Subcutaneous adipose tissue (tissue), 4 donors: Measurements from ENCODE around the gene ERC1. TPM values are rescaled to one million over a fixed set of nuclear protein-coding genes. Genes with fewer than 3 reads are reported as not detected.

Source experiments
- total RNA-seq, 4 donors: library from RNA; depleted of rRNA; stranded (reverse); fragments of >200 nt; gene quantifications; one replicate each; pipeline ENCODE4 v1.1.0, GENCODE V29; 2016
- TF ChIP-seq, protein P1 (sequence below): fragments of 450-650 bp; IDR thresholded peaks from one replicate; pipeline ENCODE4 v1.5.1; 2016; ENCODE audit warnings: low read depth, mild to moderate bottlenecking, control low read depth, antibody characterized with exemption, moderate library complexity

The ERC1 gene
- total RNA-seq, 4 donors from 2014 or later: 40.3 to 71.8 (median 62.3) TPM

DNA sequence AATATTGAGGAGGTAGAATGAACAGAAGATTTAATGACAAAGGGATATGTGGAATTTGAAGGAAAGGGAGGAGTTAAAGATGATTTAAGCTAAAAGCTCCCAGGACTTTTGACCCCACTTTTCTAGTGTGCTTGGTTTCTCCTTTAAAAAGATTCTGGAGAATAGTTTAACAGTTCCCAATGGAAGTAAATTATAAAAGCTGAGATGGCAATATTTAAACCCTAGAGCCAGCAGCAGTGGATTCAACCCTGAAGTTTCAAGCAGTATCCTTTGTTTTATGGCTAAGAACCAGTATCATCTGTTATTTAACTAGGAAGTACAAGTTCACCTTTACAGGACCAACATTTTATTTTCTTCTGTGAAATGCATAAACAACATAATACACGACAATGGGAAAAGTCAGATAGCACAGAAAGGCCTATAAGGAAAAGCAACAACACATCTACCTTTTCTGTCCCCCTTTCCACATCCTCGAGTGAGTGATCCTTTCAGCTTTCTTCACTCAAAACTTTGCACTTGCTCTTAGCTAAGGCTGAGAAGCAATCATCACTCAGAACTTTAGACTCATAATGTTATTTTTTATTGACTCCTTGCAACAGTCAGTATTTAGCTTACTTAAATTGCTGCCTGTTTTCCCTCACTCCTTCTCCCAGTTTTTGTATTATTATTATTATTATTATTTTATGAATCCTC lies 338.9 kb downstream of the ERC1 start:
- TF ChIP-seq, protein P1, sequence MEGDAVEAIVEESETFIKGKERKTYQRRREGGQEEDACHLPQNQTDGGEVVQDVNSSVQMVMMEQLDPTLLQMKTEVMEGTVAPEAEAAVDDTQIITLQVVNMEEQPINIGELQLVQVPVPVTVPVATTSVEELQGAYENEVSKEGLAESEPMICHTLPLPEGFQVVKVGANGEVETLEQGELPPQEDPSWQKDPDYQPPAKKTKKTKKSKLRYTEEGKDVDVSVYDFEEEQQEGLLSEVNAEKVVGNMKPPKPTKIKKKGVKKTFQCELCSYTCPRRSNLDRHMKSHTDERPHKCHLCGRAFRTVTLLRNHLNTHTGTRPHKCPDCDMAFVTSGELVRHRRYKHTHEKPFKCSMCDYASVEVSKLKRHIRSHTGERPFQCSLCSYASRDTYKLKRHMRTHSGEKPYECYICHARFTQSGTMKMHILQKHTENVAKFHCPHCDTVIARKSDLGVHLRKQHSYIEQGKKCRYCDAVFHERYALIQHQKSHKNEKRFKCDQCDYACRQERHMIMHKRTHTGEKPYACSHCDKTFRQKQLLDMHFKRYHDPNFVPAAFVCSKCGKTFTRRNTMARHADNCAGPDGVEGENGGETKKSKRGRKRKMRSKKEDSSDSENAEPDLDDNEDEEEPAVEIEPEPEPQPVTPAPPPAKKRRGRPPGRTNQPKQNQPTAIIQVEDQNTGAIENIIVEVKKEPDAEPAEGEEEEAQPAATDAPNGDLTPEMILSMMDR: no peak

DNA sequence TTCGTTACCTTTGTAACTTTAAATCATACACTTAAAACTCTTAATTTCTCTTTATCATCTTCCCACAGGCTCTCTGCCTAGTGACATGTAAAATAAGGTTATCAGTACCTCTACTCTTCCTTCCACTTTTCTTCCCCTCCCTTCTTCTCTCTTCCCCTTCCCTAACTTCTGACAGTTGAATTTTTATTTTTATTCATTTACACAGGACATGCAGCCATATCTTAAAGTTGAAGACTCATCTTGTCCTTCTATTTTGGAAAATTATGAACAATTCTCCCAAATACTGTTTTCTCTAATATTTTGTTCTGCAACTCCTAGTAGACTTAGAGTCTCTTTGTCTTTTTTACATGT lies 339.4 kb downstream of the ERC1 start:
- TF ChIP-seq, protein P1: no peak

DNA sequence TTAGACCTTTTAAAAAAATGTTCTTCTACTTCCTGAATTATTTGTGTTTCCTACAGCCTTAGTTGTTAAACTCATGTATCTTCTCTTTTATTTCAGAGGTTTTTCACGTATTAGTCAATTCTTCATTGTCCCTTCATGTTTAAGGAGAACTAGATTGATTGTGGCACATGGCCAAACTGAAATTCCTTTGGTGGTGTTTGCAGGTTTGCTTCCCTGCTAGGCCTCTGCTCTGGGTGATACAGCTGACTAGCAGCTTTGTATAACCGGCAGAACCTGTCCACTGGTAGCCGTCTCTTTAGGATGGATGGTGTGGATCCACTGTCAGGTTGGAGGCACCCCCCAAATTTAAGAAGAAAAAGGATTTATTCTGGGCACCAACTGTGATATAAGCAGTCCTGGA lies 341.3 kb downstream of the ERC1 start:
- TF ChIP-seq, protein P1: no peak

DNA sequence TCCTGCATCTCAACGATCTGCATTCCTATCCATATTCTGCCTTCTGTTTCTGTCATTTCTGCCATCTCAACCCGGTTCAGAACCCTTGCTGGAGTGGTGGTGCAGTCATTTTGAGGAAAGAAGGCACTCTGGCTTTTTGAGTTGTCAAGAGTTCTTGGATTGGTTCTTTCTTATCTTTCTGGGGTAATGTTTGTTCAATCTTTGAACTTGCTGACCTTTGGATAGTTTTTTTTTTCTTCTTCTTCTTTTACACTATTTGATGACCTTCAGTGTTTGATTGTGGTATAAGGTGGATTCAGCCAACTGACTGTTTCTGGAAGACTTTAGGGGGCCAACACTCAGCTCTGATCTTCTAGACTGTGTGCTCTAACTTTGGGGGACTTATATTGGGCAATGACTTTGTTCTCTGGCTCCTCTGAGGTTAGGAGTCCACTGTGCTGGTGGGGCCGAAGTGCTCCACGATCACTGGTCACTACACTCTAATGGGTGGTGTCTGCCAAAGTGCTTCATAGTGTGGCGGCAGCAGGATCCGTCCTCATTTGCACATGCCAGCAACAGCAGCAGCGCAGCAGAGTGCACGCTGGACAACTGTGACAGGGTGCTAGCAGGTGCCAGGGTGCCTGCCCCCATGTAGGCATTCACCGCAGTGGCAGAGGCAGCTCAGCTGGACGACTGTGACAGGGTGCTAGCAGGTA lies 347.6 kb downstream of the ERC1 start:
- TF ChIP-seq, protein P1: no peak

DNA sequence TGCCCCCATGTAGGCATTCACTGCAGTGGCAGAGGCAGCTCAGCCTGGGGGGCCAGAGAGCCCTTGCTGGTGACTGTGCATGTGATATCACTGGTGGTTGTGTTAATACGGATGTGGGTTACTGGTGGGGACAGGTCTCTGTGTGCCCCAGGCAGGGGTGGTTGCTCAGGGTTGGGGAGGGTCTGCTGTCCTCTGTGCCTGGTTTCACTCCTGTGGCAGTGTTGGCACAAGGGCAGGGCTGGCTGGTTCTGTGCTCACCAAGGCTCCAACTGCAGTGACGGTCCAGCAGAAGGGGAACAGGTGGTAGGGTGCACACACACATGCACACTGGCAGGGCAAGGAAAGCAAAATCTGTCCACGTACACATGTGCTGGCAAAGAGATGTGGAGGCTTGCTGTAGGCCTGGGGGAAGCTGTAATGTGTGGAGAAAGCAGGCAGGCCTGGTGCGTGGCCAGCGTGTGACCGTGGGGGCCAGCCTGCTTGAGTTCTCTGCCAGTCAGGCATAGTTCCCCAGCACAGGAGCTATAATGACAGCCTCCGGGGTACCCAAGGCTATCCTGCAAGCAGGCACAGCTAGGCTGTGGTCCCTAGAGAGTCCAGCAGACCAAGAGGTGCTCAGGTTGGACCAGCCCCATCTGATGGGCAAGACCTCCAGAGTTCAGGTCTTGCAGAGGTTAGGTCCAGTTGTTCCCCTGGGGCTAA lies 348.7 kb downstream of the ERC1 start:
- TF ChIP-seq, protein P1: no peak

DNA sequence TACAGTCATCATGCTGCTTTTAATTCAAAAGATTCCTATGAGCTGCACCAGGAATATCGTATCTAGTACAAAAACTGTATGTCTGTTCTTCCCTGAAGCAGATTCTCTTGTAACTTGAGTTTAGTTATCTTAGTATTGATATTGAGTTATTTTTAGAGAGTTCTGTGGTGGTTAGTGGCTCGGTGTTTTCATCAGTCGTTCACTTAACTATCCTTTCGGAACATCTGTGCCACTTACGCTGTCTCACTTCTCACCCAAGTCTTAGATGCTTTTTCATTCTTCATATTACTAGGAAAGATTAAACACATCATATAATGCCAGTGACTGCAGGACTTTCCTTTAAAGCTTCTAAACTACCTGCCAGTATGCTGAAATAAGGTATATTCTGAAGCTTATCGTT lies 352.4 kb downstream of the ERC1 start:
- TF ChIP-seq, protein P1: no peak

DNA sequence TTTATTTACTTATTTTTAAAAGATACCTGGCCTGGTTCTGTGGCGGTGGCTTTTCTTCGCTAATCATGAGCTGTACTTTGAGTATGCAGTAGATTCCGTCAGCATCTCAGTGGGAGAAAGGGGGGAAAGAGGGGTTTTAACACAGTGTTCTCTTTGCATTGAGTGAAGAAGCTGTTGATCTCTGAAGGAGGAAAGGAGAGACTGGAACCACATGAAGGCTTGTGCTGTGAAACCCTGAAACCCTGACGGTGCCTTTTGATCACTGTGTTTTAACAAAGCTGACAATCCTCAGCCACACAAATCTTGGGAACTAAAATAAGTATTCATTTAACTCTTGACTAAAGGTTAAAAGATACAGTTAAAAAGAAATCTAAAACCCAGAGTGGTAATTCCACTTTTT lies 353.2 kb downstream of the ERC1 start:
- TF ChIP-seq, protein P1: no peak
